GM12892 (cell line): ENCODE results near the gene GPATCH1.

ENCODE experiments used
- POLR2A ChIP-seq: IDR thresholded peaks from 2 replicates; pipeline ENCODE4 v1.6.1; 2011; ENCODE audit warnings: low read depth, low read length, control low read depth
- TAF1 ChIP-seq: IDR thresholded peaks from 2 replicates; pipeline ENCODE4 v1.6.1; 2011; ENCODE audit warnings: low read depth, mild to moderate bottlenecking, control low read depth, low read length, borderline replicate concordance

DNA sequence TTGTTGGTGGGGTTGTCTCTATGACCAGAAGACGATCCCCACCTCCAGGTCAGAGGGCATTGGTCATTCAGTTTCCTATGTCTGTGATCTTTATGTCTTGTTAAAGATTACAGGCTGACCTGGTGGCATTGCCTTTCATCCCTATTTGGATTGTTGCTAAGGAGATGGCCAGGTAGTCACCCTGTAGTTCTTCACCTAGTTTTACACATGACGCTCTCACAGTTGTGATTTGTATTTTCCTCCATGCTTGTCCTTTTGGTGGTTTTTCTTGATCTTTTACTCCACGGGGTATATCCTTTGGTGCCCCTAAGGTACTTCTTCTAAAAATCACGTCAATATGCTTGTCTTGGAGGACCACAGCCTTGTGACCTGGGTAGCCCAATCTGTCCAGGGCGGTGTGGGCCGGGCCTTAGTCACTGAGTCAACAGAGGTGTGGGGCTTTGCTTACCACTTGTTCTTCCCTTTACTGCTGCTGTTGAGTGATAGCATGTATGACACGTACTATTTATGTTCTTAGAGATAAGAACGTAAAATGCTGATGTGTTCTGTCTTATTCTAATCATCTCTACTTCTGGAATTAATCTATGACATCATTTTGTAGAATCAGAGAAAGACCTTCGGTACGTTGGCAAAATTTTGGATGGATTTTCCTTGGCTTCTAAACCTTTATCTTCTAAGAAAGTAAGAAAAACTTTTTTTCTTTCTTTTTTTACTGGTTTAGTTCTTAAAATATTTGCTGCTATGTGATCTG, 20.1 kb downstream of the GPATCH1 start:
- no peak for TF ChIP-seq TAF1
- no peak for TF ChIP-seq POLR2A
